NOMO-1 (cell line): ENCODE data around the gene NDST3.
A peak's percentile ranks its signal among the peaks of the same experiment; 100 is the strongest.

Source experiments
- DNase-seq, 2 experiments: peaks; one replicate each; lab custom pipeline; 2025; ENCODE audit not compliant: unreplicated experiment in 2 of 2; lab: John Stamatoyannopoulos, UW

Gene NDST3

GRCh38 chr4:118034053-118034785, at the start of gene NDST3:
TSS of gene NDST3 (plus strand) at chr4:118034486. CDS start at chr4:118053911, 19,425 bp downstream.
- DNase-seq = peak in 1 of 2 experiments; percentile 39

GRCh38 chr4:117986321-117986720, 48.0 kb upstream of the NDST3 start:
- no peak for DNase-seq

GRCh38 chr4:117987464-117987863, 46.8 kb upstream of the NDST3 start:
- DNase-seq = peak; percentile 44 to 74

- no peak for DNase-seq
Observed at GRCh38 chr4:117996891-117997290, 37.4 kb upstream of the NDST3 start.

- DNase-seq = no peak
Observed at GRCh38 chr4:118004088-118004487, 30.2 kb upstream of the NDST3 start.

- no peak for DNase-seq
Observed at GRCh38 chr4:118005883-118006282, 28.4 kb upstream of the NDST3 start.

- no peak for DNase-seq
Observed at GRCh38 chr4:118012142-118012541, 22.1 kb upstream of the NDST3 start.

GRCh38 chr4:118014831-118015230, 19.5 kb upstream of the NDST3 start:
- DNase-seq = no peak

GRCh38 chr4:118018381-118019145, 15.7 kb upstream of the NDST3 start:
- no peak for DNase-seq

- no peak for DNase-seq
Observed at GRCh38 chr4:118026806-118027205, 7.5 kb upstream of the NDST3 start.

GRCh38 chr4:118029224-118029623, 5.1 kb upstream of the NDST3 start:
- no peak for DNase-seq

- no peak for DNase-seq
Observed at GRCh38 chr4:118032691-118033090, 1.6 kb upstream of the NDST3 start.

GRCh38 chr4:118033148-118034052, 886 bp upstream of the NDST3 start:
- no peak for DNase-seq

GRCh38 chr4:118035309-118035708, 1.0 kb downstream of the NDST3 start:
- DNase-seq = no peak

- no peak for DNase-seq
Observed at GRCh38 chr4:118036336-118036735, 2.0 kb downstream of the NDST3 start.

GRCh38 chr4:118037955-118038354, 3.7 kb downstream of the NDST3 start:
- DNase-seq = no peak

GRCh38 chr4:118046323-118046722, 12.0 kb downstream of the NDST3 start:
- no peak for DNase-seq

GRCh38 chr4:118047043-118047442, 12.8 kb downstream of the NDST3 start:
- DNase-seq = no peak

- DNase-seq = no peak
Observed at GRCh38 chr4:118058955-118059354, 24.7 kb downstream of the NDST3 start.

- no peak for DNase-seq
Observed at GRCh38 chr4:118059397-118059796, 25.1 kb downstream of the NDST3 start.
